Measurements from ENCODE around the gene H2BW2.
"Not testable (repeated sequence)": the region's sequence is repeated elsewhere in the genome, so short reads cannot be mapped to it uniquely, and the experiment has no call there.

Gene H2BW2

DNA sequence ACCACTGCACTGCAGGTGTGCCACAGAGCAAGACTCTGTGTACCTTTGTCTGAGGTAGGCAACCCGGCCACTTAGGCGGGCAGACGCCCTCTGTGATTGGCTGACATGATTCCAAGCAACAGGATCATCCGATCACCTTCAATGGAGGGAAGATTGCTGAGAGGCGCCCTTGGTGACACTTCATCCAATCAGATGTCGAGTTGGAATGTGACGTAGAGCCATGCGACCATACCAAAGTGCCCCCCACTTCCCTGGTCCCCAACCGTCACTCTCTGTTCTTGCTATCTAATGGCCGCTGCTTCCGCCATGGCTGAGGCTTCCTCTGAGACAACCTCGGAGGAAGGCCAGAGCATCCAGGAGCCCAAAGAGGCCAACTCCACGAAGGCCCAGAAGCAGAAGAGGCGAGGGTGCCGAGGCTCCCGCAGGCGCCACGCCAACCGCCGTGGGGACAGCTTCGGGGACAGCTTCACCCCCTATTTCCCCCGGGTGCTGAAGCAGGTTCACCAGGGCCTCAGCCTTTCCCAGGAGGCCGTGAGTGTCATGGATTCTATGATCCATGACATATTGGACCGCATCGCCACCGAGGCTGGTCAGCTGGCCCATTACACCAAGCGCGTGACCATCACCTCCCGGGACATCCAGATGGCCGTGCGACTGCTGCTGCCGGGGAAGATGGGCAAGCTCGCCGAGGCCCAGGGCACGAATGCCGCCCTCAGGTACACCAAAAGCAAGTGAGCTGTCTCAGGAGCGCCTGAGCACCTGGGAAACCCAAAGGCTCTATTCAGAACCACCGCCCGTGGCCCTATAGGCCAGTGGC lies at the start of gene H2BW2:
TSS of gene H2BW2 (plus strand) at position 268 of the 817 bp plus-strand sequence. CDS start at position 307, 39 bp downstream.
- no peak within 1 kb of the TSS for H3K4me3 ChIP-seq (ENCODE audit: low read length)
- TF ChIP-seq ZNF274 (IDR thresholded peaks at IDR 0.05; ENCODE audit: low read depth, low read length), result no peak

GRCh38 chrX:103999234-103999633 lies 40.5 kb upstream of the H2BW2 start:
- no peak for TF ChIP-seq ZNF274 (IDR thresholded peaks at IDR 0.05; ENCODE audit: low read depth, low read length)
- no peak overlapping the region for H3K4me3 ChIP-seq (ENCODE audit: low read length)

GRCh38 chrX:104008831-104009230 lies 30.9 kb upstream of the H2BW2 start:
- no peak overlapping the region for H3K4me3 ChIP-seq (ENCODE audit: low read length)
- TF ChIP-seq ZNF274 (IDR thresholded peaks at IDR 0.05; ENCODE audit: low read depth, low read length), result no peak

DNA sequence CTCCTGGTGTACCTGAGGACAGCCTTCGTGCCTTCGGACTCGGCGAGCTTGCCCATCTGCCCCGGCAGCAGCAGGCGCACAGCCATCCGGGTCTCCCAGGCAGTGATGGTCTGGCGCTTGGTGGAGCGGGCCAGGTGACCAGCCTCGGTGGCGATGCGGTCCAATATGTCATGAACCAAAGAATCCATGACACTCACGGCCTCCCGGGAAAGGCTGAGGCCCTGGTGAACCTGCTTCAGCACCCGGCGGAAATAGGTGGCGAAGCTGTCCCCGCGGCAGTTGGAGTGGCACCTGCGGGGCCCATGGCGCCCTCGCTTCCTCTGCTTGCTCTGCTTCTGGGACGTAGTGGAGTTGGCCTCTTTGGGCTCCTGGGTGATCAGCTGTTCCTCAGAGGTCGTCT lies 26.6 kb upstream of the H2BW2 start:
- TF ChIP-seq ZNF274 (IDR thresholded peaks at IDR 0.05; ENCODE audit: low read depth, low read length), result no peak
- no peak overlapping the region for H3K4me3 ChIP-seq (ENCODE audit: low read length)

GRCh38 chrX:104013606-104014005 lies 26.1 kb upstream of the H2BW2 start, which contains the start of gene H2BW1:
Gene H2BW1, minus strand, starts transcription at chrX:104013708. Its CDS starts 132 bp downstream, at chrX:104013576.
- no peak for TF ChIP-seq ZNF274 (IDR thresholded peaks at IDR 0.05; ENCODE audit: low read depth, low read length)
- no peak within 1 kb of the TSS for H3K4me3 ChIP-seq (ENCODE audit: low read length)

DNA sequence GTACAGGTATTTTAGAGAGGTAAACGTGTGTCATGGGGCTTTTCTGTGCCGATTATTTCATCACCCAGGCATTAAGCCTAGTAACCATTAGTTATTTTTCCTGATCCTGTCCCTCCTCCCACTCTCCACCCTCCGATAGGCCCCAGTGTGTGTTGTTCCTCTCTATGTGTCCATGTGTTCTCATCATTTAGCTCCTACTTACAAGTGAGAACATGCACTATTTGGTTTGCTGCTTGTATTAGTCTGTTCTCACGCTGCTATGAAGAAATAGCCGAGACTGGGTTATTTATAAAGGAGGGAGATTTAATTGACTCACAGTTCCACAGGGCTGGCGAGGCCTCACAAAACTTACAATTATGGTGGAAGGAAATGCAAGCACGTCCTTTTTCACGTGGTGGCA lies 24.2 kb upstream of the H2BW2 start:
- H3K4me3 ChIP-seq (ENCODE audit: low read length), result not testable (repeated sequence)

GRCh38 chrX:104018126-104018525 lies 21.6 kb upstream of the H2BW2 start:
- no peak overlapping the region for H3K4me3 ChIP-seq (ENCODE audit: low read length)
- TF ChIP-seq ZNF274 (IDR thresholded peaks at IDR 0.05; ENCODE audit: low read depth, low read length), result no peak

GRCh38 chrX:104041003-104041402 lies 1.2 kb downstream of the H2BW2 start:
- H3K4me3 ChIP-seq (ENCODE audit: low read length), result no peak overlapping the region
- no peak for TF ChIP-seq ZNF274 (IDR thresholded peaks at IDR 0.05; ENCODE audit: low read depth, low read length)

- no peak for TF ChIP-seq ZNF274 (IDR thresholded peaks at IDR 0.05; ENCODE audit: low read depth, low read length)
Observed at GRCh38 chrX:104045642-104046041, 5.9 kb downstream of the H2BW2 start.

DNA sequence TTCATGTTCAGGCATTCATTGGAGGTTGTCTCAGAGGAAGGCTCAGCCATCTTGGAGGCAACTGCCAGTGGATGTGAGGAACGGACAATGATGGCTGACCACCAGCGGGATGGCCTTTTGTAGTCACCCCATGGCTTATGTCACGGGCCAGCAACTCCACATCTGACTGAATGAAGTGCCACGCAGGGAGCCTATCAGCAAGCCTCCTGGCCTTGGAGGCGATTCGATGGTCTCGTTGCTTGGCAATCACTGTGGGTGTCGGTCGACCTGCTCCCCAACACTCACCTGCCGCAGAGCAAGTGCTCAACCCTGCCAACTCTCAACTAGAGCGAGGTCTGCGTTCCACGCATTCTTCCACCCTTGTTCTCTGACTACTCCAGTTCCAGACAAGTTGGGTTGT lies 7.4 kb downstream of the H2BW2 start:
- no peak for TF ChIP-seq ZNF274 (IDR thresholded peaks at IDR 0.05; ENCODE audit: low read depth, low read length)

More at GRCh38 chrX:104045642-104046041, 5.9 kb downstream of the H2BW2 start:
- H3K4me3 ChIP-seq (ENCODE audit: low read length), result no peak overlapping the region

DNA sequence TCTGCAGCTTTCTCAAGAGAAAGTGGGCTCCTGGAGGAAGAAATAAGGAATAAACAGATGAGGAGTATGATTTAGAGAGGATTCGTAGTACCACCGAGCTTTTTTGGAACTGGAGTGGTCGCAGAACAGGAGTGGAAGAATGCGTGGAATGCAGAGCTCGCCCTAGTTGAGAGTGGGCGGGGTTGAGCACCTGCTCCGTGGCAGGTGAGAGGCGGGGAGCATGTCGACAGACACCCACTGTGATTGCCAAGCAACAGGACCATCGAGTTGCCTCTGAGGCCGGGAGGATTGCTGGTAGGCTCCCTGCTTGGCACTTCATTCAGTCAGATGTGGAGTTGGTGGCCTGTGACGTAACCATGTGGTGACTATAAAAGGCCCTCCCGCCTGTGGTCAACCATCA lies 15.2 kb downstream of the H2BW2 start:
- not testable (repeated sequence) for H3K4me3 ChIP-seq (ENCODE audit: low read length)

More for the DNA sequence above, 7.4 kb downstream of the H2BW2 start:
- no peak overlapping the region for H3K4me3 ChIP-seq (ENCODE audit: low read length)

GRCh38 chrX:104062636-104063035 lies 22.9 kb downstream of the H2BW2 start:
- not testable (repeated sequence) for H3K4me3 ChIP-seq (ENCODE audit: low read length)

- H3K4me3 ChIP-seq (ENCODE audit: low read length), result not testable (repeated sequence)
Observed at GRCh38 chrX:104075778-104076445, 36.2 kb downstream of the H2BW2 start, which contains the start of gene TMSB15C. Gene TMSB15C, minus strand, starts transcription at chrX:104076236.

- H3K4me3 ChIP-seq (ENCODE audit: low read length), result not testable (repeated sequence)
Observed at GRCh38 chrX:104077854-104078253, 38.1 kb downstream of the H2BW2 start.

DNA sequence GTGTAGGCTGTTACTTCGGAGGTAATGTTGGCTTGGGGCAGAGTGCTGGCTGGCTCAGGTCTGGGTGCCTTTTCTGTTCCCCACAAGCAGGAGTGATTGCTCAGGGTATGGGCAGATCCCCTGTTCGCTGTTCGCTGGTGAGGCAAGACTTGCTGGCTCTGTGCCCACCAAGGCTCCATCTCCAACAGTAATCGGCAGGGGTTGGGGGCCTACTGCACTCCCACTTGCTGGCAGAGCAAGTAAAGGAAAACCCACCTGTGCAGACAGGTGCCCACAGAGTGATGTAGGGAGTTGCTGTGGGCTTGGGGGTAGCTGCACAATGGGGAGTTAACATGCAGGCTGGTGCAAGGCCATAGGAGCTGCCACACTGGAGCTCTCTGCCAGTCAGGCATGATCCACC lies 44.3 kb downstream of the H2BW2 start:
- no peak for TF ChIP-seq ZNF274 (IDR thresholded peaks at IDR 0.05; ENCODE audit: low read depth, low read length)
- H3K4me3 ChIP-seq (ENCODE audit: low read length), result no peak overlapping the region

All from GM08714 (cell line).